Measurements from ENCODE around the gene NUPR2. TPM values are rescaled to one million over a fixed set of nuclear protein-coding genes. Genes with fewer than 3 reads are reported as not detected.
"Not testable (repeated sequence)": the region's sequence is repeated elsewhere in the genome, so short reads cannot be mapped to it uniquely, and the experiment has no call there.

NUPR2 gene
- total and polyA plus RNA-seq, 5 donors from 2014 or later, result 1.0 TPM; not detected in 4

DNA sequence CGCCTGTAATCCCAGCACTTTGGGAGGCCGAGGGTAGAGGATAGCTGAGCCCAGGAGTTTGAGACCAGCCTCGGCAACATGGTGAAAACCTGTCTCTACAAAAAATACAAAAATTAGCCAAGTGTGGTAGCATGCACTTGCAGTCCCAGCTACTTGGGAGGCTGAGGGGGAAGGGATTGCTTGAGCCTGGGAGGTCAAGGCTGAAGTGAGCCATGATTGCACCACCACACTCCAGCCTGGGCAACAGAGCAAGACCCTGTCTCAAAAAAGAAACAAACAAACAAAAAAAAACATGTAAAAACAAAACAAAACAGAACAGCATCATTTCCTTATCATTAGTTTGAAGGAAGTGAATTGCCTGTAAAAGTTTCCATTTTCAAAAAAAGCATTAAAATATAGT is 4.0 kb downstream of the NUPR2 start:
- H3K9me3 Mint-ChIP-seq; H3K4me1 ChIP-seq (ENCODE audit: control insufficient read depth, insufficient read depth, low read length, poor library complexity, severe bottlenecking); H3K27ac ChIP-seq (ENCODE audit: insufficient read depth, low read length, poor library complexity, severe bottlenecking); DNase-seq; H3K27me3 ChIP-seq (ENCODE audit: control insufficient read depth, insufficient read depth, low read length); H3K36me3 Mint-ChIP-seq; H3K4me1 Mint-ChIP-seq; H3K4me3 Mint-ChIP-seq; H3K36me3 ChIP-seq (ENCODE audit: control insufficient read depth, insufficient read depth, low read length); ATAC-seq (ENCODE audit: low read depth in 2 of 2); H3K4me3 ChIP-seq (ENCODE audit: low read depth, low read length); H3K27ac Mint-ChIP-seq; H3K9me3 ChIP-seq (ENCODE audit: control insufficient read depth in 2 of 2, low read length in 2 of 2): not testable (repeated sequence)
- H3K27me3 Mint-ChIP-seq, result peaks cover 15% of the 10 kb centered on the region

- ATAC-seq (ENCODE audit: low read depth in 2 of 2), result no peak
- Mint-ChIP-seq H3K9me3 (peaks cover 0 to 3% (median 0%) of the 10 kb centered on the region in 7 donors), H3K4me1 (peaks cover 0 to 24% (median 12%) of the 10 kb centered on the region in 4 donors)
These were observed 5.6 kb downstream of the NUPR2 start for GRCh38 chr7:56110611-56111010.

GRCh38 chr7:56107954-56108258 is 8.3 kb downstream of the NUPR2 start:
- Mint-ChIP-seq H3K27ac (peak overlapping the region in 2 of 3 donors; percentile 98 to 99), H3K9me3 (peaks cover 0 to 3% (median 0%) of the 10 kb centered on the region in 7 donors), H3K4me3 (peak overlapping the region; percentile 59 to 97 (median 66)), H3K4me1 (peaks cover 0 to 43% (median 21%) of the 10 kb centered on the region in 4 donors), H3K27me3 (peaks cover 5% of the 10 kb centered on the region), H3K36me3 (peaks cover 16% of the 10 kb centered on the region)
- Histone ChIP-seq H3K27me3 (ENCODE audit: control insufficient read depth, insufficient read depth, low read length) (peaks cover 2% of the 10 kb centered on the region), H3K9me3 (ENCODE audit: control insufficient read depth in 2 of 2, low read length in 2 of 2) (no peaks in the 10 kb centered on the region), H3K27ac (ENCODE audit: insufficient read depth, low read length, poor library complexity, severe bottlenecking) (no peak overlapping the region), H3K4me3 (ENCODE audit: low read depth, low read length) (no peak overlapping the region), H3K36me3 (ENCODE audit: control insufficient read depth, insufficient read depth, low read length) (peaks cover 9% of the 10 kb centered on the region), H3K4me1 (ENCODE audit: control insufficient read depth, insufficient read depth, low read length, poor library complexity, severe bottlenecking) (peaks cover 30% of the 10 kb centered on the region)
- ATAC-seq (ENCODE audit: low read depth in 2 of 2) (no peak), DNase-seq (no peak)

More at GRCh38 chr7:56110611-56111010, 5.6 kb downstream of the NUPR2 start:
- no peak overlapping the region for H3K4me3 ChIP-seq (ENCODE audit: low read depth, low read length)
- Mint-ChIP-seq H3K27me3 (peaks cover 9% of the 10 kb centered on the region), H3K36me3 (peaks cover 9% of the 10 kb centered on the region), H3K4me3 (no peak overlapping the region), H3K27ac (no peak overlapping the region)
- no peak for DNase-seq
- H3K27me3 ChIP-seq (ENCODE audit: control insufficient read depth, insufficient read depth, low read length), result peaks cover 2% of the 10 kb centered on the region
- H3K27ac ChIP-seq (ENCODE audit: insufficient read depth, low read length, poor library complexity, severe bottlenecking), result no peak overlapping the region
- H3K9me3 ChIP-seq (ENCODE audit: control insufficient read depth in 2 of 2, low read length in 2 of 2), result no peaks in the 10 kb centered on the region
- H3K4me1 ChIP-seq (ENCODE audit: control insufficient read depth, insufficient read depth, low read length, poor library complexity, severe bottlenecking), result peaks cover 14% of the 10 kb centered on the region
- H3K36me3 ChIP-seq (ENCODE audit: control insufficient read depth, insufficient read depth, low read length), result no peaks in the 10 kb centered on the region

DNA sequence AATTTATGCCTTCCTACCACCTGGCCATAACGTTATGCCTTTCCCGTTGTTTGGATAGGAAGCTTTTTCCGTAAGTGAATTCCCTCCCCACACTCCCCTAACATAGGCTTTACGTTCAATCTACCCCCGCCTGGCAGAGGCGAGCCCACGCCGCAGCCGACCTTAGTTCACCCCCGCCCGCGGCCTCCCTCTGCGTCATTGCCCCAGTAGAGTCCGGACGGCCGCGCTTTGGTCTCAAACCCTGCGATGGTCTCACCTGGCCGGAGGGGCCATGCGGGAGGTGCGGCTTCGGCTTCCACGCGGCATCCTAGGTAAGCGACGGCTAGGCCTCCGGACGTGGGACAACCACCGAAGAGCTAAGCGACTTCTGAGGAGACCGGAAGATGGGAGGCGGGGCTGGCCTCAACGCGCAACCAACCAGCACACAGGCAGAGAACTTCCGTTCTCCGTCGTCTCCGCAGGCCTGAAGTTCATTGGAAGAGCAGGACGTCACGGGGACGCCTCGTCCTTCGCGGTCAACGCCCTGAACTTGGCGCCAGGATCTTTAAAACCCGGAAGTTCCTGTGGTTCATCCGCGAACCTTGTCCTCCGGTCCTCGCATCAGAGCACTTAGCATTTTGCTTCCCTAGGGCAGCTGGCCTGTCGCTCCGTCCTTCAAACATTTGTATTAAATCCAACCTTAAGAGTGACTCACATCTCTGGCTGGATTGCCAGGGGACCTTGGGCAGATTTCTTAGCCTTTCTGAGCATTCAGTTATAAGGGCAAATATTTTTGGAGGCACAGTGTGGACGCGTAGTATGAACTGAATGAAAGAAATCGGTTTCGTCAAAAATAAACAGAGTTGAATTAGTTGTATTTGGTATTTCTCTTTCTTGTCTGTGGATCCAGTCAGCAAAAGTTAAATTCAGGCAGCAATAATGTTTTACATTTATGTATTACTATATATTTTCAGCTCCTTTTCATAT is 9.8 kb downstream of the NUPR2 start, which contains the start of gene CHCHD2:
Gene CHCHD2 (minus strand): TSS at position 369 of the 966 bp plus-strand sequence. CDS start 63 bp downstream, at position 306.
- H3K4me1 ChIP-seq (ENCODE audit: control insufficient read depth, insufficient read depth, low read length, poor library complexity, severe bottlenecking), result peaks cover 30% of the 10 kb centered on the region
- Mint-ChIP-seq H3K4me1 (peaks cover 0 to 43% (median 23%) of the 10 kb centered on the region in 4 donors), H3K36me3 (peaks cover 21% of the 10 kb centered on the region), H3K27ac (peak within 1 kb of the TSS; percentile 92 to 99 (median 98)), H3K9me3 (peaks cover 0 to 3% (median 0%) of the 10 kb centered on the region in 7 donors), H3K4me3 (peak within 1 kb of the TSS; percentile 89 to 97 (median 96)), H3K27me3 (peaks cover 5% of the 10 kb centered on the region)
- H3K27me3 ChIP-seq (ENCODE audit: control insufficient read depth, insufficient read depth, low read length), result peaks cover 2% of the 10 kb centered on the region
- H3K36me3 ChIP-seq (ENCODE audit: control insufficient read depth, insufficient read depth, low read length), result peaks cover 22% of the 10 kb centered on the region
- DNase-seq (peak; percentile 91 to 100 (median 94)), ATAC-seq (ENCODE audit: low read depth in 2 of 2) (peak; percentile 99 to 100)
- H3K9me3 ChIP-seq (ENCODE audit: control insufficient read depth in 2 of 2, low read length in 2 of 2), result no peaks in the 10 kb centered on the region
- peak within 1 kb of the TSS; percentile 96 for H3K4me3 ChIP-seq (ENCODE audit: low read depth, low read length)
- peak within 1 kb of the TSS; percentile 95 for H3K27ac ChIP-seq (ENCODE audit: insufficient read depth, low read length, poor library complexity, severe bottlenecking)

GRCh38 chr7:56105508-56105907 is 10.7 kb downstream of the NUPR2 start:
- DNase-seq (peak; percentile 21 to 70 (median 49)), ATAC-seq (ENCODE audit: low read depth in 2 of 2) (no peak)
- peak overlapping the region; percentile 95 for H3K27ac ChIP-seq (ENCODE audit: insufficient read depth, low read length, poor library complexity, severe bottlenecking)
- peaks cover 0 to 3% (median 0%) of the 10 kb centered on the region in 7 donors for H3K9me3 Mint-ChIP-seq
- peaks cover 5% of the 10 kb centered on the region for H3K27me3 Mint-ChIP-seq
- H3K36me3 ChIP-seq (ENCODE audit: control insufficient read depth, insufficient read depth, low read length), result peaks cover 30% of the 10 kb centered on the region
- peaks cover 30% of the 10 kb centered on the region for H3K36me3 Mint-ChIP-seq
- H3K27me3 ChIP-seq (ENCODE audit: control insufficient read depth, insufficient read depth, low read length), result peaks cover 2% of the 10 kb centered on the region
- H3K4me1 Mint-ChIP-seq, result peaks cover 0 to 46% (median 24%) of the 10 kb centered on the region in 4 donors
- peak overlapping the region; percentile 92 to 99 (median 98) for H3K27ac Mint-ChIP-seq
- H3K4me3 Mint-ChIP-seq, result peak overlapping the region; percentile 89 to 97 (median 96)
- H3K9me3 ChIP-seq (ENCODE audit: control insufficient read depth in 2 of 2, low read length in 2 of 2), result no peaks in the 10 kb centered on the region
- peaks cover 33% of the 10 kb centered on the region for H3K4me1 ChIP-seq (ENCODE audit: control insufficient read depth, insufficient read depth, low read length, poor library complexity, severe bottlenecking)
- H3K4me3 ChIP-seq (ENCODE audit: low read depth, low read length), result peak overlapping the region; percentile 96

- not testable (repeated sequence) for H3K27me3 ChIP-seq (ENCODE audit: control insufficient read depth, insufficient read depth, low read length); ATAC-seq (ENCODE audit: low read depth in 2 of 2); H3K27ac Mint-ChIP-seq; H3K9me3 Mint-ChIP-seq; H3K9me3 ChIP-seq (ENCODE audit: control insufficient read depth in 2 of 2, low read length in 2 of 2); H3K4me3 ChIP-seq (ENCODE audit: low read depth, low read length); H3K27ac ChIP-seq (ENCODE audit: insufficient read depth, low read length, poor library complexity, severe bottlenecking); DNase-seq; H3K27me3 Mint-ChIP-seq
- peak overlapping the region in 2 of 4 donors; percentile 29 to 97 for H3K4me3 Mint-ChIP-seq
- H3K4me1 Mint-ChIP-seq, result peaks cover 4 to 46% (median 26%) of the 10 kb centered on the region in 4 donors
- H3K4me1 ChIP-seq (ENCODE audit: control insufficient read depth, insufficient read depth, low read length, poor library complexity, severe bottlenecking), result peaks cover 33% of the 10 kb centered on the region
- peaks cover 39% of the 10 kb centered on the region for H3K36me3 Mint-ChIP-seq
- peaks cover 44% of the 10 kb centered on the region for H3K36me3 ChIP-seq (ENCODE audit: control insufficient read depth, insufficient read depth, low read length)
These were observed 12.1 kb downstream of the NUPR2 start for GRCh38 chr7:56104138-56104537.

- Histone ChIP-seq H3K27me3 (ENCODE audit: control insufficient read depth, insufficient read depth, low read length) (no peaks in the 10 kb centered on the region), H3K27ac (ENCODE audit: insufficient read depth, low read length, poor library complexity, severe bottlenecking) (no peak overlapping the region), H3K36me3 (ENCODE audit: control insufficient read depth, insufficient read depth, low read length) (peaks cover 44% of the 10 kb centered on the region), H3K9me3 (ENCODE audit: control insufficient read depth in 2 of 2, low read length in 2 of 2) (no peaks in the 10 kb centered on the region), H3K4me1 (ENCODE audit: control insufficient read depth, insufficient read depth, low read length, poor library complexity, severe bottlenecking) (peaks cover 10% of the 10 kb centered on the region), H3K4me3 (ENCODE audit: low read depth, low read length) (no peak overlapping the region)
- Mint-ChIP-seq H3K27me3 (no peaks in the 10 kb centered on the region), H3K36me3 (peaks cover 32% of the 10 kb centered on the region), H3K4me3 (peak overlapping the region in 1 of 4 donors; percentile 32), H3K27ac (no peak overlapping the region), H3K9me3 (no peaks in the 10 kb centered on the region), H3K4me1 (peaks cover 4 to 15% (median 7%) of the 10 kb centered on the region in 4 donors)
- DNase-seq (no peak), ATAC-seq (ENCODE audit: low read depth in 2 of 2) (no peak)
These were observed 16.6 kb downstream of the NUPR2 start for GRCh38 chr7:56099653-56100052.
